OCI-LY7 (cell line): ENCODE measurements around the gene OR2J2. TPM values are rescaled to one million over a fixed set of nuclear protein-coding genes. Genes with fewer than 3 reads are reported as not detected.
"Not testable (repeated sequence)": the region's sequence is repeated elsewhere in the genome, so short reads cannot be mapped to it uniquely, and the experiment has no call there.

Experiments used
- BruUV-seq: library from RNA; stranded (reverse); fragments of 400-500 nt; replicated peaks from 2 replicates; lab custom pipeline; 2021; lab: Mats Ljungman, UMichigan
- CTCF ChIA-PET: fragments of 300-600 bp; sonication (Branson Sonifier 250); formaldehyde crosslinking; loops from one replicate; lab custom pipeline; 2022; ENCODE audit warnings: antibody characterized with exemption; ENCODE audit not compliant: unreplicated experiment; lab: Charles Lee
- POLR2A ChIA-PET: fragments of 300-600 bp; sonication (Branson Sonifier 250); formaldehyde crosslinking; loops from one replicate; lab custom pipeline; 2022; ENCODE audit warnings: antibody characterized with exemption; lab: Charles Lee
- DNase-seq: peaks from one replicate; pipeline ENCODE4 v3.0.0-alpha.2; 2015; ENCODE audit warnings: low spot score
- H2AFZ ChIP-seq: fragments of 200-600 bp; sonication (generic), shearing (Covaris generic); 2 replicates; pipeline ENCODE4 v1.6.1; 2014; ENCODE audit warnings: mild to moderate bottlenecking, antibody characterized with exemption, low read length, moderate library complexity
- H3K27ac ChIP-seq: fragments of 200-600 bp; sonication (generic); 2 replicates; pipeline ENCODE4 v1.5.1; 2014; ENCODE audit warnings: mixed run types, low read depth, mild to moderate bottlenecking, moderate library complexity, low read length, inconsistent platforms; ENCODE audit not compliant: poor library complexity, severe bottlenecking
- H3K36me3 ChIP-seq: fragments of 200-600 bp; sonication (generic); 2 replicates; pipeline ENCODE4 v1.6.1; 2014; ENCODE audit warnings: mild to moderate bottlenecking, antibody characterized with exemption, low read length, moderate library complexity, mixed read lengths; ENCODE audit not compliant: insufficient read depth
- H3K4me1 ChIP-seq: fragments of 200-600 bp; sonication (generic); 2 replicates; pipeline ENCODE4 v1.5.1; 2014; ENCODE audit warnings: mild to moderate bottlenecking, low read length; ENCODE audit not compliant: insufficient read depth, poor library complexity, severe bottlenecking
- H3K4me2 ChIP-seq: fragments of 200-600 bp; sonication (generic); 2 replicates; pipeline ENCODE4 v1.6.1; 2014; ENCODE audit warnings: mild to moderate bottlenecking, low read length
- H3K4me3 ChIP-seq: fragments of 200-600 bp; sonication (generic); 2 replicates; pipeline ENCODE4 v1.5.1; 2014; ENCODE audit warnings: mild to moderate bottlenecking, low read depth, low read length; ENCODE audit not compliant: poor library complexity, severe bottlenecking
- H3K79me2 ChIP-seq: fragments of 200-600 bp; sonication (generic); 2 replicates; pipeline ENCODE4 v1.6.1; 2016; ENCODE audit warnings: low read depth, mild to moderate bottlenecking, low read length, moderate library complexity, mixed read lengths; ENCODE audit not compliant: insufficient read depth
- H3K9me2 ChIP-seq: fragments of 200-600 bp; sonication (generic); 2 replicates; pipeline ENCODE4 v1.6.1; 2016; ENCODE audit warnings: mild to moderate bottlenecking, low read length, mixed read lengths; ENCODE audit not compliant: insufficient read depth
- H3K9me3 ChIP-seq: fragments of 200-600 bp; sonication (generic); 2 replicates; pipeline ENCODE4 v1.6.1; 2014; ENCODE audit warnings: mild to moderate bottlenecking, mixed run types, low read length, mixed read lengths
- H4K20me1 ChIP-seq: fragments of 200-600 bp; sonication (generic); 2 replicates; pipeline ENCODE4 v1.6.1; 2014; ENCODE audit warnings: mild to moderate bottlenecking, antibody characterized with exemption, low read length, moderate library complexity, mixed read lengths; ENCODE audit not compliant: insufficient read depth
- EZH2phosphoT487 ChIP-seq: fragments of 200-600 bp; sonication (generic); IDR thresholded peaks from 2 replicates; pipeline ENCODE4 v1.6.1; 2018; ENCODE audit warnings: low read depth, borderline replicate concordance, mild to moderate bottlenecking, mixed run types, antibody characterized with exemption, low read length, moderate library complexity, mixed read lengths
- intact Hi-C: fragments of 100-400 bp; cut with micrococcal nuclease; formaldehyde crosslinking; loops from one replicate; pipeline ENCODE4 v1.10.0; 2022; ENCODE audit not compliant: unreplicated experiment
- total RNA-seq, 2 experiments: library from RNA; depleted of rRNA in 1 of 2; stranded (reverse); fragments of >200 nt in 1 of 2; shearing (Covaris generic) in 1 of 2; gene quantifications; 2 replicates each; pipeline ENCODE4 v1.2.3, GENCODE V29; 2014 to 2022
- TF ChIP-seq, protein P1 (sequence below): fragments of 200-600 bp; sonication (generic); conservative IDR thresholded peaks from 2 replicates; pipeline ENCODE4 v1.5.1; 2014; ENCODE audit warnings: mild to moderate bottlenecking, antibody characterized with exemption, low read length, moderate library complexity, mixed read lengths

OR2J2 gene
- total RNA-seq, 2 experiments from 2014 or later: not detected

DNA sequence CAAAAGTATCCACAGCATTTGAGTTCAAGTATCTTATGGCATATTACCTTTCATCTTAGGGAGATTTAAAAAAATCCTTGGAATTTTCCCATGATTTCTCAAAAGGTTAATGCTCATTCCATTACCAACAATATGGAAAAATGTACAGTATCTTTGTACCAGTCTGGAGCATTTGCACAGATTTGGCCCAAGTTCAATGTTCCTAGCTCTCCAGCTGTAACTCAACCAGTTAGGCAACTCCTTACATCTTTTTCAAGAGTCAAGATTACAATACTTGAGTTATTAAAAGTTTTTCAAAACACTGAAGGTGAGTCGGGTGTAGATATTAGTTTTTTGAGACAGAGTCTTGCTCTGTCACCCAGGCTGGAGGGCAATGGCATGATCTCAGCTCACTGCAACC is 1.0 kb downstream of the OR2J2 start:
- Histone ChIP-seq H3K27ac (no peak overlapping the region), H4K20me1 (no peaks in the 10 kb centered on the region), H3K4me3 (no peak overlapping the region), H3K9me2 (no peaks in the 10 kb centered on the region), H3K79me2 (no peaks in the 10 kb centered on the region), H3K4me2 (no peak overlapping the region), H3K9me3 (no peaks in the 10 kb centered on the region), H2AFZ (no peak overlapping the region), H3K4me1 (no peaks in the 10 kb centered on the region), H3K36me3 (no peaks in the 10 kb centered on the region)
- TF ChIP-seq, protein P1, sequence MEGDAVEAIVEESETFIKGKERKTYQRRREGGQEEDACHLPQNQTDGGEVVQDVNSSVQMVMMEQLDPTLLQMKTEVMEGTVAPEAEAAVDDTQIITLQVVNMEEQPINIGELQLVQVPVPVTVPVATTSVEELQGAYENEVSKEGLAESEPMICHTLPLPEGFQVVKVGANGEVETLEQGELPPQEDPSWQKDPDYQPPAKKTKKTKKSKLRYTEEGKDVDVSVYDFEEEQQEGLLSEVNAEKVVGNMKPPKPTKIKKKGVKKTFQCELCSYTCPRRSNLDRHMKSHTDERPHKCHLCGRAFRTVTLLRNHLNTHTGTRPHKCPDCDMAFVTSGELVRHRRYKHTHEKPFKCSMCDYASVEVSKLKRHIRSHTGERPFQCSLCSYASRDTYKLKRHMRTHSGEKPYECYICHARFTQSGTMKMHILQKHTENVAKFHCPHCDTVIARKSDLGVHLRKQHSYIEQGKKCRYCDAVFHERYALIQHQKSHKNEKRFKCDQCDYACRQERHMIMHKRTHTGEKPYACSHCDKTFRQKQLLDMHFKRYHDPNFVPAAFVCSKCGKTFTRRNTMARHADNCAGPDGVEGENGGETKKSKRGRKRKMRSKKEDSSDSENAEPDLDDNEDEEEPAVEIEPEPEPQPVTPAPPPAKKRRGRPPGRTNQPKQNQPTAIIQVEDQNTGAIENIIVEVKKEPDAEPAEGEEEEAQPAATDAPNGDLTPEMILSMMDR: no peak
- TF ChIP-seq EZH2phosphoT487: no peak
- DNase-seq: no peak
- intact Hi-C loops: no loop called here
- ChIA-PET CTCF (no interaction called here), POLR2A (interaction anchor here (1.0 kb wide), 1 partner anchor 10 kb away, joined by 3 read pairs; no protein-coding TSS in a partner anchor)
- no TSS peak for BruUV-seq

DNA sequence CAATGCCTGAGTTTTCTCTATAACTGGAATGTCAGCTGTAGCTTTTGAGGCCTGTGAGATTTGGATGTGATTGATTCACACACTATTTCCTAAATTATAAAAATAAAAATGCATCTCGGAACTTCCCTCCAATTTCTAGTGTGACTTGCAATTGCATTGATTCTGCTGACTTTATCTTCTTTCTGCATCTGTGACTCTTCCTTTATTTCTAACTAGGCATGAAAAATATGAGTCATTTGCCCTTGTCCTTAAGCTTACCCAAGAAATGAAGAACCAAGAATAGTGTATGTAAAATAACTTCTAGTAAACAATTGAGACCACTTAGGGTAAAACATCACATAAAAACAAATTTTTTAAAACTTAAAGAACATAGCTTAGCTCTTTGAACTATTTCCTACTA is 12.9 kb downstream of the OR2J2 start:
- Histone ChIP-seq H3K4me2 (no peak overlapping the region), H3K4me3 (no peak overlapping the region), H4K20me1 (no peaks in the 10 kb centered on the region), H3K9me3 (no peaks in the 10 kb centered on the region), H3K79me2 (no peaks in the 10 kb centered on the region), H2AFZ (no peak overlapping the region), H3K27ac (no peak overlapping the region), H3K9me2 (no peaks in the 10 kb centered on the region), H3K4me1 (no peaks in the 10 kb centered on the region), H3K36me3 (no peaks in the 10 kb centered on the region)
- ChIA-PET CTCF (no interaction called here), POLR2A (interaction anchor here (0.6 kb wide), 1 partner anchor 502 kb away, joined by 3 read pairs; no protein-coding TSS in a partner anchor)
- no peak for DNase-seq
- TF ChIP-seq, protein P1: no peak
- no peak for TF ChIP-seq EZH2phosphoT487
- intact Hi-C loops: no loop called here
- BruUV-seq: no TSS peak

DNA sequence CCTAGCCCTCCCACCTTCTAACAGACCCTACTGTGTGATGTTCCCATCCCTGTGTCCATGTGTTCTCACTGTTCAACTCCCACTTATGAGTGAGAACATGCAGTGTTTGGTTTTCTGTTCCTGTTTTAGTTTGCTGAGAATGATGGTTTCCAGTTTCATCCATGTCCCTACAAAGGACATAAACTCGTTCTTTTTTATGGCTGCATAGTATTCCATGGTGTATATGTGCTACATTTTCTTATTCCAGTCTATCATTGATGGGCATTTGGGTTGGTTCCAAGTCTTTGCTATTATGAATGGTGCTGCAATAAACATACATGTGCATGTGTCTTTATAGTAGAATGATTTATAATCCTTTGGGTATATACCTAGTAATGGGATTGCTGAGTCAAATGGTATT is 18.0 kb downstream of the OR2J2 start:
- POLR2A ChIA-PET, H3K9me3 ChIP-seq, H2AFZ ChIP-seq, H3K79me2 ChIP-seq, H3K4me1 ChIP-seq, H3K36me3 ChIP-seq, CTCF ChIA-PET, intact Hi-C loops, H3K9me2 ChIP-seq, BruUV-seq, H3K4me3 ChIP-seq, DNase-seq, H3K4me2 ChIP-seq, H4K20me1 ChIP-seq, H3K27ac ChIP-seq: not testable (repeated sequence)
